SK-N-SH (cell line): ENCODE measurements around the gene MYO19.

Experiments used
- MXI1 ChIP-seq: IDR thresholded peaks from 2 replicates; pipeline ENCODE4 v1.6.1; 2012; ENCODE audit warnings: mild to moderate bottlenecking, low read depth, low read length, improper control_type of control experiment
- POLR2AphosphoS5 ChIP-seq: IDR thresholded peaks from 2 replicates; pipeline ENCODE4 v1.6.1; 2012; ENCODE audit warnings: low read depth, low read length
- RAD21 ChIP-seq: IDR thresholded peaks from 2 replicates; pipeline ENCODE4 v1.6.1; 2012; ENCODE audit warnings: mild to moderate bottlenecking, low read length
- RFX5 ChIP-seq: IDR thresholded peaks from 2 replicates; pipeline ENCODE4 v1.6.1; 2012; ENCODE audit warnings: mild to moderate bottlenecking, improper control_type of control experiment, low read length
- YY1 ChIP-seq: IDR thresholded peaks from 2 replicates; pipeline ENCODE4 v1.4.0; 2012; ENCODE audit warnings: low read depth, mild to moderate bottlenecking
- TF ChIP-seq, protein P1 (sequence below): fragments of 200-600 bp; sonication (generic); IDR thresholded peaks from 2 replicates; pipeline ENCODE4 v1.6.1; 2017; ENCODE audit warnings: antibody characterized with exemption, mild to moderate bottlenecking, moderate library complexity
- TF ChIP-seq, protein P2 (sequence below): IDR thresholded peaks from 2 replicates; pipeline ENCODE4 v1.4.0; 2012; ENCODE audit warnings: low read depth

DNA sequence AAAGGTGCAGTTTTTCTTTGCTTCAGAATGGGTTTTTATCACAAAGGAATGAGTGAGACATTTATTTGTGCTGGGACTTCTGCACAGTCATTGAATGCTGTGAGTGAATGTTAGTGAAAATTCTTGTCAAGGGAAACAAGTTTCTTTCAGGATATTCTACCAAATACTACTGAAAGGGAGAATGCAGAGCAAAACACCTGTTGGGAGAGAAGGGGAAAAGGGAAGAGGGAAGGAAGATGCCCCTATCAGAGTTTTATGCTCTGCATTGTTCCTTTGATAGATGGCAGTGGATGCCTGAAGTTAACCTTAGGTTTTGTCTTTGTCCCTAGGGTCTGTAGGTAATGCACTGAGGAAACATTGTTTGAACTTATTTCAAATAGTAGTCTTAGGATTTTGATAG lies 13.1 kb upstream of the MYO19 start:
- TF ChIP-seq, protein P1, sequence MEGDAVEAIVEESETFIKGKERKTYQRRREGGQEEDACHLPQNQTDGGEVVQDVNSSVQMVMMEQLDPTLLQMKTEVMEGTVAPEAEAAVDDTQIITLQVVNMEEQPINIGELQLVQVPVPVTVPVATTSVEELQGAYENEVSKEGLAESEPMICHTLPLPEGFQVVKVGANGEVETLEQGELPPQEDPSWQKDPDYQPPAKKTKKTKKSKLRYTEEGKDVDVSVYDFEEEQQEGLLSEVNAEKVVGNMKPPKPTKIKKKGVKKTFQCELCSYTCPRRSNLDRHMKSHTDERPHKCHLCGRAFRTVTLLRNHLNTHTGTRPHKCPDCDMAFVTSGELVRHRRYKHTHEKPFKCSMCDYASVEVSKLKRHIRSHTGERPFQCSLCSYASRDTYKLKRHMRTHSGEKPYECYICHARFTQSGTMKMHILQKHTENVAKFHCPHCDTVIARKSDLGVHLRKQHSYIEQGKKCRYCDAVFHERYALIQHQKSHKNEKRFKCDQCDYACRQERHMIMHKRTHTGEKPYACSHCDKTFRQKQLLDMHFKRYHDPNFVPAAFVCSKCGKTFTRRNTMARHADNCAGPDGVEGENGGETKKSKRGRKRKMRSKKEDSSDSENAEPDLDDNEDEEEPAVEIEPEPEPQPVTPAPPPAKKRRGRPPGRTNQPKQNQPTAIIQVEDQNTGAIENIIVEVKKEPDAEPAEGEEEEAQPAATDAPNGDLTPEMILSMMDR, result no peak
- TF ChIP-seq POLR2AphosphoS5, result no peak
- TF ChIP-seq MXI1, result no peak
- TF ChIP-seq, protein P2, sequence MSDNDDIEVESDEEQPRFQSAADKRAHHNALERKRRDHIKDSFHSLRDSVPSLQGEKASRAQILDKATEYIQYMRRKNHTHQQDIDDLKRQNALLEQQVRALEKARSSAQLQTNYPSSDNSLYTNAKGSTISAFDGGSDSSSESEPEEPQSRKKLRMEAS, result no peak
- no peak for TF ChIP-seq YY1
- no peak for TF ChIP-seq RFX5
- no peak for TF ChIP-seq RAD21
